ENCODE measurements around the gene RAD52.

- no peak for TF ChIP-seq CTCF (IDR thresholded peaks at IDR 0.05; ENCODE audit: low read depth, low read length)
- TF ChIP-seq EZH2phosphoT487 (IDR thresholded peaks at IDR 0.05; ENCODE audit: low read depth), result no peak
These were observed 10.7 kb downstream of the RAD52 start for GRCh38 chr12:938810-939209.
